IMR-90 (cell line): ENCODE data around the gene KCNMA1.

ENCODE experiments used
- CEBPB ChIP-seq: IDR thresholded peaks from 2 replicates; pipeline ENCODE4 v1.6.1; 2012; ENCODE audit warnings: low read depth, low read length, improper control_type of control experiment
- MAFK ChIP-seq: IDR thresholded peaks from 2 replicates; pipeline ENCODE4 v1.6.1; 2012; ENCODE audit warnings: low read depth, low read length, improper control_type of control experiment
- POLR2A ChIP-seq: IDR thresholded peaks from 2 replicates; pipeline ENCODE4 v1.6.1; 2012; ENCODE audit warnings: mild to moderate bottlenecking, low read depth, low read length
- TF ChIP-seq, protein P1 (sequence below): conservative IDR thresholded peaks from 2 replicates; pipeline ENCODE4 v1.5.1; 2012; ENCODE audit warnings: mild to moderate bottlenecking, low read depth, low read length, improper control_type of control experiment
- TF ChIP-seq, protein P2 (sequence below): fragments of 150-350 bp; IDR thresholded peaks from 2 replicates; pipeline ENCODE4 v1.6.1; 2017; ENCODE audit warnings: mild to moderate bottlenecking, antibody characterized with exemption, low read length, low read depth

DNA sequence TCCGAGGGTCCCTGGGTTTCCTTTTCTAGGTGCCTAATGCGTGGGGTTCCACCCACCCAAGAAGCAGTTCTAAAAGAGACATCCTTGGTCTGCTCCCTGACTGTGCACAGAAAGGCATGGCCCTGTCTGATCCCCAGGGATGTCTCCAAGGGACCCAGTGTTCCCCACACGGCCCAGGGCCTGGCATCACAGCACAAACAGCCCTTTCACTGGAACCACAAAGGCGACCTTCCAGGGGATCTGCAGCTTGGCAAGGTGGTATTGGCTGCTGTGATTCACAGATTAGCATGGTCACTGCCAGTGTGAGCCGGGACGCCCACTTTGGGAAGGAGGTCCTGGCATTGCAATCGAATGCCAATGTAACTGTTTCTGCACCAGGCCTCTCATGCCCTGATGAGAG lies 6.4 kb downstream of the KCNMA1 start:
- TF ChIP-seq POLR2A (no peak), CEBPB (no peak), MAFK (no peak)
- TF ChIP-seq, protein P1, sequence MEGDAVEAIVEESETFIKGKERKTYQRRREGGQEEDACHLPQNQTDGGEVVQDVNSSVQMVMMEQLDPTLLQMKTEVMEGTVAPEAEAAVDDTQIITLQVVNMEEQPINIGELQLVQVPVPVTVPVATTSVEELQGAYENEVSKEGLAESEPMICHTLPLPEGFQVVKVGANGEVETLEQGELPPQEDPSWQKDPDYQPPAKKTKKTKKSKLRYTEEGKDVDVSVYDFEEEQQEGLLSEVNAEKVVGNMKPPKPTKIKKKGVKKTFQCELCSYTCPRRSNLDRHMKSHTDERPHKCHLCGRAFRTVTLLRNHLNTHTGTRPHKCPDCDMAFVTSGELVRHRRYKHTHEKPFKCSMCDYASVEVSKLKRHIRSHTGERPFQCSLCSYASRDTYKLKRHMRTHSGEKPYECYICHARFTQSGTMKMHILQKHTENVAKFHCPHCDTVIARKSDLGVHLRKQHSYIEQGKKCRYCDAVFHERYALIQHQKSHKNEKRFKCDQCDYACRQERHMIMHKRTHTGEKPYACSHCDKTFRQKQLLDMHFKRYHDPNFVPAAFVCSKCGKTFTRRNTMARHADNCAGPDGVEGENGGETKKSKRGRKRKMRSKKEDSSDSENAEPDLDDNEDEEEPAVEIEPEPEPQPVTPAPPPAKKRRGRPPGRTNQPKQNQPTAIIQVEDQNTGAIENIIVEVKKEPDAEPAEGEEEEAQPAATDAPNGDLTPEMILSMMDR = no peak
- TF ChIP-seq, protein P2, sequence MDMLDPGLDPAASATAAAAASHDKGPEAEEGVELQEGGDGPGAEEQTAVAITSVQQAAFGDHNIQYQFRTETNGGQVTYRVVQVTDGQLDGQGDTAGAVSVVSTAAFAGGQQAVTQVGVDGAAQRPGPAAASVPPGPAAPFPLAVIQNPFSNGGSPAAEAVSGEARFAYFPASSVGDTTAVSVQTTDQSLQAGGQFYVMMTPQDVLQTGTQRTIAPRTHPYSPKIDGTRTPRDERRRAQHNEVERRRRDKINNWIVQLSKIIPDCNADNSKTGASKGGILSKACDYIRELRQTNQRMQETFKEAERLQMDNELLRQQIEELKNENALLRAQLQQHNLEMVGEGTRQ = no peak
